HEK293 (cell line): ENCODE results near the gene TGFB3.

Experiments used
- CTCF ChIA-PET: fragments of 350-600 bp; formaldehyde crosslinking; extraction: SDS; loops from one replicate; lab custom pipeline; 2021; ENCODE audit warnings: antibody characterized with exemption; lab: Yijun Ruan, JAX
- POLR2A ChIA-PET: fragments of 300-600 bp; formaldehyde crosslinking; extraction: SDS; loops from one replicate; lab custom pipeline; 2020; ENCODE audit warnings: antibody characterized with exemption, inconsistent platforms; lab: Yijun Ruan, JAX
- H3K27ac ChIP-seq: fragments of 200-500 bp; sonication (Bioruptor generic); 2 replicates; pipeline ENCODE4 v1.5.1; 2014; ENCODE audit warnings: low read depth, low read length, control low read depth, inconsistent platforms; ENCODE audit errors: extremely low read depth
- H3K36me3 ChIP-seq, 2 experiments: fragments of 200-500 bp in 1 of 2; sonication (Bioruptor generic) in 1 of 2; 1 replicate in 1 of 2; 2 replicates in 1 of 2; pipeline ENCODE4 v1.5.1; 2014 to 2017; ENCODE audit warnings: inconsistent platforms in 2 of 2, low read length in 2 of 2; ENCODE audit not compliant: control insufficient read depth in 2 of 2, insufficient read depth in 1 of 2
- H3K4me1 ChIP-seq: fragments of 200-500 bp; sonication (Bioruptor generic); 2 replicates; pipeline ENCODE4 v1.5.1; 2014; ENCODE audit warnings: mild to moderate bottlenecking, low read length, inconsistent platforms; ENCODE audit not compliant: control insufficient read depth, insufficient read depth
- H3K4me3 ChIP-seq: 2 replicates; pipeline ENCODE4 v1.5.1; 2011; ENCODE audit warnings: low read depth, mild to moderate bottlenecking, control low read depth, low read length, moderate library complexity
- H3K9me3 ChIP-seq: fragments of 200-500 bp; sonication (Bioruptor generic); 2 replicates; pipeline ENCODE4 v1.5.1; 2014; ENCODE audit warnings: low read depth, low read length, inconsistent platforms; ENCODE audit not compliant: control insufficient read depth, insufficient read depth
- MZF1 ChIP-seq: fragments of 450-650 bp; formaldehyde crosslinking; IDR thresholded peaks from 2 replicates; pipeline ENCODE4 v1.5.1; 2017; ENCODE audit warnings: missing biosample characterization, missing genetic modification characterization, borderline replicate concordance
- SETDB1 ChIP-seq: IDR thresholded peaks from one replicate; pipeline ENCODE4 v1.6.1; 2017; ENCODE audit warnings: mild to moderate bottlenecking, low read length, moderate library complexity, mixed read lengths; ENCODE audit not compliant: insufficient read length
- SP2 ChIP-seq: fragments of 450-650 bp; formaldehyde crosslinking; IDR thresholded peaks from 2 replicates; pipeline ENCODE4 v1.5.1; 2016; ENCODE audit warnings: missing biosample characterization, missing genetic modification characterization
- ZNF148 ChIP-seq: fragments of 450-650 bp; formaldehyde crosslinking; IDR thresholded peaks from 2 replicates; pipeline ENCODE4 v1.5.0; 2017; ENCODE audit warnings: missing biosample characterization, missing genetic modification characterization, borderline replicate concordance
- ZNF169 ChIP-seq: fragments of 450-650 bp; formaldehyde crosslinking; IDR thresholded peaks from 2 replicates; pipeline ENCODE4 v1.5.1; 2016; ENCODE audit warnings: missing biosample characterization, missing genetic modification characterization
- ZNF23 ChIP-seq: fragments of 450-650 bp; formaldehyde crosslinking; IDR thresholded peaks from 2 replicates; pipeline ENCODE4 v1.5.1; 2016; ENCODE audit warnings: missing biosample characterization, missing genetic modification characterization, borderline replicate concordance
- ZNF624 ChIP-seq: fragments of 450-650 bp; formaldehyde crosslinking; IDR thresholded peaks from 2 replicates; pipeline ENCODE4 v1.5.1; 2017; ENCODE audit warnings: missing biosample characterization, missing genetic modification characterization
- ZNF664 ChIP-seq: fragments of 450-650 bp; formaldehyde crosslinking; IDR thresholded peaks from 2 replicates; pipeline ENCODE4 v1.5.1; 2016; ENCODE audit warnings: missing biosample characterization, missing genetic modification characterization
- ZNF707 ChIP-seq: fragments of 450-650 bp; formaldehyde crosslinking; IDR thresholded peaks from 2 replicates; pipeline ENCODE4 v1.5.1; 2016; ENCODE audit warnings: missing biosample characterization, missing genetic modification characterization
- TF ChIP-seq, protein P1 (sequence below): fragments of 450-650 bp; formaldehyde crosslinking; IDR thresholded peaks from 2 replicates; pipeline ENCODE4 v1.5.1; 2016; ENCODE audit warnings: missing biosample characterization, missing genetic modification characterization
- TF ChIP-seq, protein P2 (sequence below): fragments of 450-650 bp; formaldehyde crosslinking; IDR thresholded peaks from 2 replicates; pipeline ENCODE4 v1.5.1; 2016; ENCODE audit warnings: missing biosample characterization, missing genetic modification characterization, borderline replicate concordance
- TF ChIP-seq, protein P3 (sequence below): fragments of 450-650 bp; formaldehyde crosslinking; IDR thresholded peaks from 2 replicates; pipeline ENCODE4 v1.5.1; 2017; ENCODE audit warnings: missing biosample characterization, mild to moderate bottlenecking, missing genetic modification characterization, moderate library complexity

Gene TGFB3

GRCh38 chr14:76019676-76020075 lies 37.9 kb upstream of the TGFB3 start:
- TF ChIP-seq ZNF23 (tag by site-specific recombination) (no peak), SETDB1 (peak; percentile 32)
- Histone ChIP-seq H3K27ac (no peak overlapping the region), H3K4me1 (no peaks in the 10 kb centered on the region), H3K4me3 (no peak overlapping the region), H3K9me3 (no peaks in the 10 kb centered on the region; the same call in 1 of the 2 replicates), H3K36me3 (peaks cover 15 to 30% of the 10 kb centered on the region in 2 experiments)
- POLR2A ChIA-PET = no interaction called here
- CTCF ChIA-PET = interaction anchor here (0.6 to 1.2 kb wide), 4 partner anchors 14 to 365 kb away, joined by 3 to 5 read pairs (median 3); no protein-coding TSS in a partner anchor

- no peaks in the 10 kb centered on the region; the same call in 1 of the 2 replicates for H3K9me3 ChIP-seq
- H3K4me3 ChIP-seq = no peak overlapping the region
- H3K27ac ChIP-seq = no peak overlapping the region
- ChIA-PET CTCF (interaction anchor here (1.3 kb wide), 1 partner anchor 9 kb away, joined by 4 read pairs; no protein-coding TSS in a partner anchor), POLR2A (no interaction called here)
- no peak for TF ChIP-seq ZNF664 (tag by site-specific recombination)
- no peak for TF ChIP-seq ZNF148 (tag by site-specific recombination)
- TF ChIP-seq ZNF624 (tag by site-specific recombination) = no peak
- TF ChIP-seq SP2 (tag by site-specific recombination) = no peak
- TF ChIP-seq, protein P1, sequence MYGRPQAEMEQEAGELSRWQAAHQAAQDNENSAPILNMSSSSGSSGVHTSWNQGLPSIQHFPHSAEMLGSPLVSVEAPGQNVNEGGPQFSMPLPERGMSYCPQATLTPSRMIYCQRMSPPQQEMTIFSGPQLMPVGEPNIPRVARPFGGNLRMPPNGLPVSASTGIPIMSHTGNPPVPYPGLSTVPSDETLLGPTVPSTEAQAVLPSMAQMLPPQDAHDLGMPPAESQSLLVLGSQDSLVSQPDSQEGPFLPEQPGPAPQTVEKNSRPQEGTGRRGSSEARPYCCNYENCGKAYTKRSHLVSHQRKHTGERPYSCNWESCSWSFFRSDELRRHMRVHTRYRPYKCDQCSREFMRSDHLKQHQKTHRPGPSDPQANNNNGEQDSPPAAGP (tag by site-specific recombination) = no peak
- TF ChIP-seq, protein P2, sequence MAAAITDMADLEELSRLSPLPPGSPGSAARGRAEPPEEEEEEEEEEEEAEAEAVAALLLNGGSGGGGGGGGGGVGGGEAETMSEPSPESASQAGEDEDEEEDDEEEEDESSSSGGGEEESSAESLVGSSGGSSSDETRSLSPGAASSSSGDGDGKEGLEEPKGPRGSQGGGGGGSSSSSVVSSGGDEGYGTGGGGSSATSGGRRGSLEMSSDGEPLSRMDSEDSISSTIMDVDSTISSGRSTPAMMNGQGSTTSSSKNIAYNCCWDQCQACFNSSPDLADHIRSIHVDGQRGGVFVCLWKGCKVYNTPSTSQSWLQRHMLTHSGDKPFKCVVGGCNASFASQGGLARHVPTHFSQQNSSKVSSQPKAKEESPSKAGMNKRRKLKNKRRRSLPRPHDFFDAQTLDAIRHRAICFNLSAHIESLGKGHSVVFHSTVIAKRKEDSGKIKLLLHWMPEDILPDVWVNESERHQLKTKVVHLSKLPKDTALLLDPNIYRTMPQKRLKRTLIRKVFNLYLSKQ (tag by site-specific recombination) = no peak
- TF ChIP-seq ZNF707 (tag by site-specific recombination) = no peak
- no peak for TF ChIP-seq ZNF169
- no peak for TF ChIP-seq MZF1 (tag by site-specific recombination)
- no peaks in the 10 kb centered on the region for H3K4me1 ChIP-seq
- peaks cover 14 to 39% of the 10 kb centered on the region in 2 experiments for H3K36me3 ChIP-seq
Measured at GRCh38 chr14:76015668-76016067, 33.9 kb upstream of the TGFB3 start.

DNA sequence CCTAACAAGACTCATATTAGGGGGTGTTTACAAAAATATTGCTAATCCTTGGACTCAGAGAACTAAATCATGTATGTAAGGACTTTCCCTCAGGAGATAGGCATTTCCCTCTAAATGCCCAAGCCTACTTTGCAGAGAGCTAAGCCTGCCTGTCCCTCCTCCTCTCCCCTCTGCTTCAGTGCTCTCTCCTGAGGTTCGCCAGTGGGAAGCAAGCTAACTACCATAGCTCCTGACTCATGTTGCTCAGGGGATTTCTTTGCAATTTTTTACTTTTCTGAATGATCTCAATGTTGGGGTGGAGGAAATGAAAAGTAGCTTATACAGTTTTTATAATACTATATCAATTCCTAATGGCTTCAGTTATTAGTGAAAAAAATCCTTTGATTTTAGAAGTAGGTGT lies 33.4 kb upstream of the TGFB3 start:
- ChIA-PET CTCF (interaction anchor here (1.3 kb wide), 1 partner anchor 9 kb away, joined by 4 read pairs; no protein-coding TSS in a partner anchor), POLR2A (no interaction called here)
- no peak overlapping the region for H3K27ac ChIP-seq
- H3K4me1 ChIP-seq = no peaks in the 10 kb centered on the region
- no peaks in the 10 kb centered on the region; the same call in 1 of the 2 replicates for H3K9me3 ChIP-seq
- TF ChIP-seq, protein P3, sequence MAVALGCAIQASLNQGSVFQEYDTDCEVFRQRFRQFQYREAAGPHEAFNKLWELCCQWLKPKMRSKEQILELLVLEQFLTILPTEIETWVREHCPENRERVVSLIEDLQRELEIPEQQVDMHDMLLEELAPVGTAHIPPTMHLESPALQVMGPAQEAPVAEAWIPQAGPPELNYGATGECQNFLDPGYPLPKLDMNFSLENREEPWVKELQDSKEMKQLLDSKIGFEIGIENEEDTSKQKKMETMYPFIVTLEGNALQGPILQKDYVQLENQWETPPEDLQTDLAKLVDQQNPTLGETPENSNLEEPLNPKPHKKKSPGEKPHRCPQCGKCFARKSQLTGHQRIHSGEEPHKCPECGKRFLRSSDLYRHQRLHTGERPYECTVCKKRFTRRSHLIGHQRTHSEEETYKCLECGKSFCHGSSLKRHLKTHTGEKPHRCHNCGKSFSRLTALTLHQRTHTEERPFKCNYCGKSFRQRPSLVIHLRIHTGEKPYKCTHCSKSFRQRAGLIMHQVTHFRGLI (tag by site-specific recombination) = no peak
- no peak overlapping the region for H3K4me3 ChIP-seq
- H3K36me3 ChIP-seq = peaks cover 18 to 35% of the 10 kb centered on the region in 2 experiments
